Measurements from ENCODE around the gene CAMTA1. TPM values are rescaled to one million over a fixed set of nuclear protein-coding genes. Genes with fewer than 3 reads are reported as not detected.
"Not testable (repeated sequence)": the region's sequence is repeated elsewhere in the genome, so short reads cannot be mapped to it uniquely, and the experiment has no call there.

Gene CAMTA1
- total RNA-seq, 1 experiment from 2014 or later, result 102 TPM

DNA sequence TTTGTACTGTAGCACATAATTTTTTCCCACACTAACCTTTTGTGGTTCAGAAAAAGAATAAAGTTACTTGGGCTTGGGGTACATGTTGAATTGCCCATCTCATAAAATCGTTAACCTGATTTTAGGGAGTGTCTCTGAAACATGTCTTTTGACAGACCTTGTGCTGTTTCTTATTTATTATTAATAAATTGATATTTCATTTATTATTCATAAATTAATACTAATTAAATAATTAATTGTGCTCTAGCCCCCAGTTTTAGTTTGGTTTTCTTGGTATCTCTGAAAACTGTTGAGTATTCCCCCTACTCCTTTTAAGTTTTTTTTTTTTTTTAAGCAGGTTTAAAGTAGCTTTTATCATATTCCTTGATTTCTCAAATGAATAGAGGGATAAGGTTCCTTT lies 27.9 kb downstream of the CAMTA1 start:
- Histone ChIP-seq H3K27me3 (ENCODE audit: control insufficient read depth, insufficient read depth, low read length) (no peaks in the 10 kb centered on the region), H3K36me3 (replicated peaks; ENCODE audit: control insufficient read depth, insufficient read depth, low read length) (no peaks in the 10 kb centered on the region), H3K4me3 (ENCODE audit: insufficient read depth, low read depth, low read length) (no peak overlapping the region)
- no peak for DNase-seq

DNA sequence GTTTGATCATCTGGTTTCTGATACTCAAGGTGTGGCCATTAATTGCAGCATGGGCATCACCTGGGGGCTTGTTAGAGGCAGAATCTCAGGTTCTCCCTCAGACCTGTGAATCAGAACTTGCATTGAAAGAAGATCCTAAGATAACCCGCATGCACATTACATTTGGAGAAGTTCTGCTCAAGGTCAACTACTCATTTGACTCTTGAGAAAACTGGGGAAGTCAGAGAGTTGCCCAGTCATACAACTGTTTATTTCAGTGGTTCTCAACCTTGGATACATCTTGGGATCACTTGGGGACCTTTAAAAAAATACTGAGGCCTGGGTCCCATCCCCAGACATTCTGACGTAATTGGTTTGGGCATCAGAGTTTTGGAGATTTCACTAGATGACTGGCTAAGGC lies 30.5 kb downstream of the CAMTA1 start:
- Histone ChIP-seq H3K4me3 (ENCODE audit: insufficient read depth, low read depth, low read length) (no peak overlapping the region), H3K36me3 (replicated peaks; ENCODE audit: control insufficient read depth, insufficient read depth, low read length) (no peaks in the 10 kb centered on the region), H3K27me3 (ENCODE audit: control insufficient read depth, insufficient read depth, low read length) (no peaks in the 10 kb centered on the region)
- no peak for DNase-seq

DNA sequence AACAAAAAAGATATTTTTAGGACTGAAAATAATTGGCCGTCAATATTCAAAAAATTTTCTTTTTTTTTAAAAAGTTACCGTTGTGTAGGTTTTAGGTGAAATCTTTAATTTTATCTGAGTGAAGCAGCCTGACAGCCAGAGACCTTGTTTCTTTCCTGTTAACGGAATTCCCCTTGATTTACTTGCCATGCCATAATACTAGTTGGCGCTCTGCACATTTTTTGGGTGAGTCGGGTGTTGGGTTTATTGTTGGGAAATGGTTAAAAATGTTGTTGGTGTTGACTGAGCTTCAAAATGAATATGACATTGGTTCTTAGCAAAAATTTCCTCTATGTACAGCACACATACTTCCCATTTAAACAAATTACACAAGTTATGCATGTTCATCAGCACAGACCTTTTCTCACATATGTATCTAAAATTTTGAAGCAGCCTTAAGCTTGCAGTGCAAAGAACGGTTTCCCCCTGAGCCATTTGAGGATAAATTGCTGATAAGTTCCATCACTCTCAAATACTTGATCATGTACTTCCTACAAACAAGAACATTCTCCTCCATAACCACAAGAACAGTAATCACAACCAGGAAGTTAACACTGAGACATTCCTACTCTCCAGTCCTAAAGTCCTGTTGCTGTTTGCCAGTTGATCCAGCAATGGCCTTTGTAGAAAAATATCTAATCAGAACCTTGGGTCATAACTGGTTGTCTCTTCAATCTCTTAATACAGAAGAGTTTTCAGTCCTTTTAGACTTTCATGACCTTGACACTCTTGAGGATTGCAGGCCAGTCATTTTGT lies 34.2 kb downstream of the CAMTA1 start:
- no peak overlapping the region for H3K4me3 ChIP-seq (ENCODE audit: insufficient read depth, low read depth, low read length)
- no peaks in the 10 kb centered on the region for H3K36me3 ChIP-seq (replicated peaks; ENCODE audit: control insufficient read depth, insufficient read depth, low read length)
- DNase-seq, result no peak
- no peaks in the 10 kb centered on the region for H3K27me3 ChIP-seq (ENCODE audit: control insufficient read depth, insufficient read depth, low read length)

DNA sequence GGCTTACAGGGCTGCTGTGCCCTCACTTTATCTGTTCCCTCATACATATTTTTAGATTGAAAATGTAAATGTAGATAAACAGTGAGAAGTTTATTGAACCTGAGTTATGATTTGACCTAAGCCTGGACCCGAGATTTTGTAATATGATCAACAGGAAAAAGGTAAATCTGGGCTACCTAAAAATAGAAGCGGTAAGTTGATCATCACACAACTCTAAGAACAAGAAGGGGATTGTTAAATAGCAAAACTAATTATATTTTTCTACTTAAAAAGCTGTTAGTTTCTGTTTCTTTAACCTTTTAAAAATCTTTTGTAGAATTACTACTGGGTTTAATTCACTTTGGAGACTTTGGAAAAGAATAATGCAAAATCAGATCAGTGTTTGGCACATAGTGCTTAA lies 35.6 kb downstream of the CAMTA1 start:
- DNase-seq, result no peak
- Histone ChIP-seq H3K27me3 (ENCODE audit: control insufficient read depth, insufficient read depth, low read length) (no peaks in the 10 kb centered on the region), H3K36me3 (replicated peaks; ENCODE audit: control insufficient read depth, insufficient read depth, low read length) (no peaks in the 10 kb centered on the region), H3K4me3 (ENCODE audit: insufficient read depth, low read depth, low read length) (no peak overlapping the region)

DNA sequence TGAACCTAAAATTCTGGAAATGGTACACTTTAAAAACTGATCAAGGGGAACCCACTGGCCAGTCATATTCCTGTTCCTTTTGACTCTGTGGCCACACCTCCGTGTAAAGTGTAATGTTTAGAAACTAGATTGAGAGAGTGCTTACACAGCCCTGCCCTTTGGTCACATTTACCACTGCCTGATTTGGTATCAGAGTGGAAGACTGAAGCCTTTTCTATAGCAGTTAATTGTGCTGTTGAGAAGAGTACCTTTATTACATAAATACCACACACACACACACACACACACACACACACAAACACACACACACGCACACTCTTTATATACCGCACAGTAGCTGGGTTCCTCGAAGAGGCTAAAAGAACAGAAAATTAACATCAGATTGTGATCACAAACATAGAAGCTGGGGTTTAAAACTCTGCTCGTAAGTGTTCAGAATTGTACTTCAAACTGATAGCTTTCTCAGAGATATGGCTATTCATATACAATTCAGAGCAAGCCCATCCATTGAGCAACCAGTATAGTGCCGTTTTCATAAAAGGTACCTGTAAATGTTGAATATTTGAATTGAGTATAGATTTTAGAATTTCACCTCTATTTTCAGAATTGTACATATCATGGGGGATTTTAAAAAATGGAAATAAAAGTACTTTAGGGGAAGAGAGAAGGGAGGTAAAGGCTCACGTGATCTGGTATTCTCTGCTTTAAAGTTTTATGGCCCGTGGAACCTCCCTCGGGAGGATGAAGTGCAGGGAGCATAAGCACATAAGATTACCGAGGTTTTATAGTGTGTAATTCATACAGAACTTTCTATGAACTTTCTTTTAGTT lies 37.5 kb downstream of the CAMTA1 start:
- Histone ChIP-seq H3K4me3 (ENCODE audit: insufficient read depth, low read depth, low read length) (no peak overlapping the region), H3K36me3 (replicated peaks; ENCODE audit: control insufficient read depth, insufficient read depth, low read length) (no peaks in the 10 kb centered on the region), H3K27me3 (ENCODE audit: control insufficient read depth, insufficient read depth, low read length) (no peaks in the 10 kb centered on the region)
- DNase-seq, result no peak

DNA sequence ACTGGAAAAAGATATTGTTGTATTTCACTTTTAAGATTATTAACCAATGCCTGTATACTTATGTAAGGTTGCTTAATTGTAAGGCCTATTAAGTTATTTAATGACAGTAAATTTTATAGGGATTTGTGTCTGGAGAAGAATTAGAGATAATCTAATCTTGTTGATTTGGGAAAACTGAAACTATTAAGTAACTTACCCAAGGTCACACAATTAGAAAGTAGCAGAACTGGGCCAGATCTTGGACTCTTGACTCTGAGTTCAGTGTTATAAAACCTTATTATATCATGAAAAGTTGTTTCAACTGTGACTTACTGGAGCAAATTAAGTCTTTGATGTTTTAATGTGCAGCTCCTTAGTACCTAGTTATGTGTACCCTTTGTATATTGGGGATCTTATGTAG lies 38.5 kb downstream of the CAMTA1 start:
- H3K36me3 ChIP-seq (replicated peaks; ENCODE audit: control insufficient read depth, insufficient read depth, low read length), result no peaks in the 10 kb centered on the region
- no peak for DNase-seq
- H3K27me3 ChIP-seq (ENCODE audit: control insufficient read depth, insufficient read depth, low read length), result no peaks in the 10 kb centered on the region
- no peak overlapping the region for H3K4me3 ChIP-seq (ENCODE audit: insufficient read depth, low read depth, low read length)

DNA sequence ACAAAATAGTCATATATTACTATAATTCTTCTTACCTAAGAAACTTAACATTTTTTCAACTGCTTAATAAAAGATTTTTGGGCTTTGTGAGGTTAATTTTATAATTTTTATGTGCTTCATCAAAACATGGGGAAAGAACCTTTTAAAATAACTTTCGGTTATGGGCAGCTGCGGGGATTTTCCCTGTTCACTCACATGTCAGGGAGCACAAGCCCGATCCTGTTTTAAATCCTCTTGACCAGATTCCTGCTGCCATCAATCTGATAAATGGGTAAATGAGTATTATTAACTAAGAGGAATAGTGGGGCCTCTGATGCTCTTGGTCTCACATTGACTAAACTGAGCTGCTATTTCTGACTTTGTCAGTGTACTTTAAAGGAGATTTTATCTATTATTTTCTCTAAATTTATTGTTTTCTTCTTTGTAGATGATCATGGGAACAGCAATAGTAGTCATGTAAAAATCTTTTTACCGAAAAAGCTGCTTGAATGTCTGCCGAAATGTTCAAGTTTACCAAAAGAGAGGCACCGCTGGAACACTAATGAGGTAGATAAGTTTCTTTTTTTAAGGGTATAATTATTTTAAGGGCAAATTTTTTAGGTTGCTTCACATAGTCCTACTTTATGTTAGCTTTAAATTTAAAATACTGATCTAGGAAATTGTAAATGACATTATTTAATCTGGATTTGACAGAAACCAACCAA lies 39.6 kb downstream of the CAMTA1 start:
- Histone ChIP-seq H3K27me3 (ENCODE audit: control insufficient read depth, insufficient read depth, low read length) (no peaks in the 10 kb centered on the region), H3K4me3 (ENCODE audit: insufficient read depth, low read depth, low read length) (no peak overlapping the region), H3K36me3 (replicated peaks; ENCODE audit: control insufficient read depth, insufficient read depth, low read length) (no peaks in the 10 kb centered on the region)
- no peak for DNase-seq

DNA sequence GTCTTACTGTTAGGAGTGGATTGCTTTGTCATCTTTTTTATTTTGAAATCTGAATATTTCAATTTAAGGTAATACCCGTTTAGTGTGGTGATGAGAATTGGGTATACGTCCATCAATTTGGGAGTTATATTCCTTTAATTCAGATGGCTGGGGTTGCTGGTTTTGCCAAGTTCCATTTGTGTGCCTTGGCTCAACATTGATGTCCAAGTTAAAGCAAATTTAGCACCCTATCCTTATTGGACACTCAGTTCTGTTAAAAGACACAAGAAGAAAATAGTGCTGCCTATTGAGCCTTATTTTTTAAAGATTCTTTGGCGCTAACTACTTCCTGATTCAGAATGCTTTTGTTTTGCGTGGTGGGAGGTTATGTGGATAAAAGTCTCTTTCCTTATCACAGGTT lies 40.6 kb downstream of the CAMTA1 start:
- H3K36me3 ChIP-seq (replicated peaks; ENCODE audit: control insufficient read depth, insufficient read depth, low read length), result no peaks in the 10 kb centered on the region
- H3K27me3 ChIP-seq (ENCODE audit: control insufficient read depth, insufficient read depth, low read length), result no peaks in the 10 kb centered on the region
- DNase-seq, result no peak
- H3K4me3 ChIP-seq (ENCODE audit: insufficient read depth, low read depth, low read length), result no peak overlapping the region

DNA sequence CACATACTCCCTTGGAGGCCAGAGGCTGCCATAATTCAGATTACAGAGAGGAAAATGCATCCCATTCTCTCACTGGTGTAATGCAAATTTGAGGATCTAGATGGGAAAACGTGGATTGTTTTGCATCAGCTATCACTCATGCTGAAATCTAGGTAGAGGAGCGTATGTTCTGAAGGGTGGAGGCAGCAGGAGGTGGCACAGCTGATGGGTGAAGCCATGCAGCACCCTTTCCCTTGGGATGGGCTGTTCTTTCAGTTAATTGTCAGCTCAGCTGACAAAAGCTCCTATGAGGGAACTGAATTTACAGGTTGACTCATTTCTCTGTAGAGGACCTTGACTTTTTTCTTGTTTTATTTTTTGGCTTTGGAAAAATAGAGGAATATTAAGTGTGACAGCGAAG lies 41.8 kb downstream of the CAMTA1 start:
- Histone ChIP-seq H3K4me3 (ENCODE audit: insufficient read depth, low read depth, low read length) (no peak overlapping the region), H3K27me3 (ENCODE audit: control insufficient read depth, insufficient read depth, low read length) (no peaks in the 10 kb centered on the region), H3K36me3 (replicated peaks; ENCODE audit: control insufficient read depth, insufficient read depth, low read length) (no peaks in the 10 kb centered on the region)
- DNase-seq, result no peak

DNA sequence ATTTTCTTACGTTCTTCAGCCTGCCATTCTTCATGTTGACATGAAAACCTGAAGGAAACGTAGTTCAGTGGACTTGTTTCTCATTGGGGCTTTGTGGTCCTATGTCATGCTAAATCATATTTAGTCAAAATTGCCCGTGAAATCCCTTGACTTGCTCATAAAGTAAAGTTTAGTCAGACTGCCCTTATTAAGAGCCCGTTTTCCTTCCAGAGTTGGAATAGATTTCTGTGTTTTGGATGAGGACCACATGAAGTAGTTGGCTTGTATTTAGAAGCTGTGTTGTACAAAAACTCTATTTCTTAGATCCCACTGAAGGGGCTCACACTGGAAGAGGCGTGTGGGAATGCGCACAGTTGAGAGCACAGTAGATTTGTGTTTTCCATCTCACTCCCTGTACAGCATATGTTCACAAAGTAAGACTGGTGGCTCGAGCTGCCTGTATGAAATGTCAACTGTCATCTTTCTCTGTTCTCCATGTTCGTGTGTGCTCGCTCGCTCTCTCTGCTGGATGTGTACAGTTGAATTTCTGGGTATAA lies 42.4 kb downstream of the CAMTA1 start:
- no peaks in the 10 kb centered on the region for H3K27me3 ChIP-seq (ENCODE audit: control insufficient read depth, insufficient read depth, low read length)
- H3K4me3 ChIP-seq (ENCODE audit: insufficient read depth, low read depth, low read length), result no peak overlapping the region

DNA sequence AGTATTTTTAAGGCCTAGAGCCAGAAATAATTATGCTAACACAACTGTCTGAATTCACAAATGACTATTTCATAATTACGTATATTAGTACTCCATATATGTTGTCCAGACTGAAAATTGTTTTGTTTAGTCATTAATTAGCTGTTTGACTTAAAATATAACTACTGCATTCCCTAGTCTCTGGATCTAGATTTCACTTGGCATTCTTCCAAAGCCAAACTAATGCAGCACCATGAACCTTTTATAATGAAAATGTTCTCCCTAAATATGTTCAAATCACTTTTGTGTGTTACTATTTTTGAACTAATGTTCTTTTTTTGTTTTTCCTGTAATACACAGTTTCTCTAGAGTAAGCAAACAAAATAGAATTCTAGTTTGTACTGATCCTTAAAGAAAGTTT lies 46.1 kb downstream of the CAMTA1 start:
- H3K27me3 ChIP-seq (ENCODE audit: control insufficient read depth, insufficient read depth, low read length), result no peaks in the 10 kb centered on the region
- no peak overlapping the region for H3K4me3 ChIP-seq (ENCODE audit: insufficient read depth, low read depth, low read length)
- no peak for DNase-seq
- H3K36me3 ChIP-seq (replicated peaks; ENCODE audit: control insufficient read depth, insufficient read depth, low read length), result no peaks in the 10 kb centered on the region

More for the DNA sequence above, 42.4 kb downstream of the CAMTA1 start:
- no peaks in the 10 kb centered on the region for H3K36me3 ChIP-seq (replicated peaks; ENCODE audit: control insufficient read depth, insufficient read depth, low read length)
- no peak for DNase-seq

DNA sequence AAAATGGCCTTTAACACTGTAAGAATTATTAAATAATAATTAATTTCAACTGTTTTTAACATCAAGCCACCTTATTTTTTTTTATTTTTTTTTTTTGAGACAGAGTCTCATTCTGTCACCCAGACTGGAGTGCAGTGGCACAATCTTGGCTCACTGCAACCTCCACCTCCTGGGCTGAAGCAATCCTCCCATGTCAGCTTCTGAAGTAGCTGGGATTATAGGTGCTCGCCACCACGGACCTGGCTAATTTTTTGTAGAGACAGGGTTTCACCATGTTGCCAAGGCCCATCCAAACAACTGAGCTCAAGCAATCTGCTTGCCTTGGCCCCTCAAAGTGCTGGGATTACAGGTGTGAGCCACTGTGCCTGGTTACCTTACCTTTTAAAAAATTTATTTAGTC lies 46.8 kb downstream of the CAMTA1 start:
- H3K27me3 ChIP-seq (ENCODE audit: control insufficient read depth, insufficient read depth, low read length); DNase-seq; H3K36me3 ChIP-seq (replicated peaks; ENCODE audit: control insufficient read depth, insufficient read depth, low read length); H3K4me3 ChIP-seq (ENCODE audit: insufficient read depth, low read depth, low read length): not testable (repeated sequence)

DNA sequence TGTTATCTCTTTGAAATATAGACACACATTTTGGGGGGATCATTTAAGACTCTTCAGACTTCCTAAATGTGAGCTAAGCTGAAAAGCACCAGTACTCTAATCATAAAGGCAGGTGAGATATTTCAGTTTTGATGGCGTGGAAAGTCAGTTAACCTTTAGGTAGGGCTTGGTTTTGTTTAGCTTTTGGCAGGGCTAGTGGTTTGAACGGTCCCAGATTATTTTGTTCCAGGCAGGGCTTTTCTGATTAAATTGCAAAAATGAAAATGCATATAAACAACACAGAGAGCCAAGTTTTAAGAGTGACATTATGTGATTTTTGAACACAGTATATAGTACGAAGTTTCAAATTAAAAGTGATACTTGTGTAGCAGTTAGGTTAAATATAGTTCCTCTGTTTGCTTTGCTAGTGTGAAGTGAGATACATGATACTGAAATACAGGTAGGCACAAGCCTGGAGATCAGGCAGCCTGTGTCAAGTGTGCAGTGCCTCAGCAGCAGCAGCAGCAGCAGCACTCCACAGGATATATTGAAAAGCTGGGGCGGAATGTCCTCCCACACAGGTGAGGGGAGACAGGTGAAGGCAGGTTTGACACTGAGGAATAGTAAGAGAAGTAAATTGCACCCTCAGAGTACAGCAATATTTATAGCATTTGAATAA lies 47.4 kb downstream of the CAMTA1 start:
- DNase-seq, result no peak
- Histone ChIP-seq H3K4me3 (ENCODE audit: insufficient read depth, low read depth, low read length) (no peak overlapping the region), H3K27me3 (ENCODE audit: control insufficient read depth, insufficient read depth, low read length) (no peaks in the 10 kb centered on the region), H3K36me3 (replicated peaks; ENCODE audit: control insufficient read depth, insufficient read depth, low read length) (no peaks in the 10 kb centered on the region)

DNA sequence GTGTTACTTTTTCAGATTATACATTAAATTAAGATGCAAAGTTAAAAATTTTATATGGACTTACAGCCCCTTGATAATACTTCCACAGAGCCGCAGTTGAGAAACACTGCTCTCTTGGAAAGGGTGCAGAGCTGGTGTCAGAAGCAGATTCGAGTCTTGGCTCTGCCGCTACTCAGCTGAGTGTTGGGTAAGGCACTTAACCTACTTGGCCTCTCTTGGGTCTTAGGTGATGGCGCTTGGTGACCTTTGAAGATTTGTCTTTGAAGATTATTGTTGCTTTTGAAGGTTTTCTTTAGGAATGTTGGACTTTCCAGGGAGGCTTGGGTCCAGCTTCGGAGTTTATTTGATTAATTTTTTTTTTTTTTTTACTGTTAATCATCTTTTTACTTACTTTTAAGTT lies 48.5 kb downstream of the CAMTA1 start:
- H3K27me3 ChIP-seq (ENCODE audit: control insufficient read depth, insufficient read depth, low read length), result no peaks in the 10 kb centered on the region
- no peak for DNase-seq
- H3K4me3 ChIP-seq (ENCODE audit: insufficient read depth, low read depth, low read length), result no peak overlapping the region
- H3K36me3 ChIP-seq (replicated peaks; ENCODE audit: control insufficient read depth, insufficient read depth, low read length), result 0 out of 2 replicates have a peak, but pooled peaks cover 1% of the 10 kb centered on the region
